HG03095 (cell line): ENCODE data around the gene CAMTA2.

Experiments
- ATAC-seq: cut with Tn5 transposase; IDR thresholded peaks from one replicate; pipeline ENCODE4 v1.9.1; 2021; ENCODE audit warnings: moderate library complexity; ENCODE audit not compliant: unreplicated experiment

Gene CAMTA2

GRCh38 chr17:5002121-5002788, 14.8 kb upstream of the CAMTA2 start:
- ATAC-seq, result no peak

DNA sequence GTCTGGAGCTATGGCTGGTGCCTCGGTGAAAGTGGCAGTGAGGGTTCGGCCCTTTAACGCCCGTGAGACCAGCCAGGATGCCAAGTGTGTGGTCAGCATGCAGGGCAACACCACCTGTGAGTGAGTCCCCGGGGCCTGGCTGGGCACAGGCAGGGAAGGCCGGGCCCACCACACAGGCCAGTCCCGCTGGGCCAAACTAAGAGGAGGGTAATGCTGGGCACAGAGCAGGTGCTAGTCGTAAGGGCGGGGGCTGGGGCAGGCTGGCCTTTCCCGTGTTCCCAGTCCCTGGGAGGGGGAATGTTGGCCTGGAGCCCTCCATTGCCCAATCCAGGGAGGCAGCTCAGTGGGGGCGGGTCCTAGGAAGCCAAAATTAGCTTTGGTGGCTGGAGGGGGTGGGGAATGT, 12.8 kb upstream of the CAMTA2 start:
- no peak for ATAC-seq

DNA sequence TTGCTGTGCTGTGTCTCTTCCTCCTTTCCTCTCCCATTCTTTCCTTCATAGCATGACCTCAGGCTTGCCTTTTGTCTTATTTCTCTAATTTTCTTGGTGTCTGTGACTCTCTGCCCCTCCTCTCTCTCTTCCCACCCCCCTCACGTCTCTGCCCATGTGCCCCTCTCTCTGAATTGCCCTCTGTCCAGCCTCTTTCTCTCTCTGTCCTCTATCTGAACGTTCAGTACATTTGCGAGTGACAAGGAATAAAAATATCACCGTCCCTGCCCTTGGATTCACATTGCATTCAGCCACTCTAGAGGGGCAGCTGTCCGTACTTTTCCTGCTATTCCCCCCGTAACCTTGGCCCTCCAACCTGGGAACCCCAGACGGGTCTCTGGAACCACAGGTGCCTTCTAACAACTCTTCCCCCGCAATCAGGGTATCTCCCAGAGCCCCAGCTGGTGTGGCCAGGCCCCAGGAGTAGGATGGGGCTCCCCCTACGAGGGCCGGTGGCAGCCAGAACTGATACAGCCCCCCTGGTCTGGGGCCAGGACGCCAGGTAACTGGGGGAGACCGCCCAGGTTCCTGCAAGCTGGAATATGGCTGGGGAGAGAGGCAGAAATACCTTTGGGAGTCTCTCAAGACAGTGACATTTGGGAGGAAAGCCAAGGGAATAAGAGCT, 12.1 kb upstream of the CAMTA2 start:
- no peak for ATAC-seq

GRCh38 chr17:4998732-4999429, 11.4 kb upstream of the CAMTA2 start:
- ATAC-seq, result no peak

DNA sequence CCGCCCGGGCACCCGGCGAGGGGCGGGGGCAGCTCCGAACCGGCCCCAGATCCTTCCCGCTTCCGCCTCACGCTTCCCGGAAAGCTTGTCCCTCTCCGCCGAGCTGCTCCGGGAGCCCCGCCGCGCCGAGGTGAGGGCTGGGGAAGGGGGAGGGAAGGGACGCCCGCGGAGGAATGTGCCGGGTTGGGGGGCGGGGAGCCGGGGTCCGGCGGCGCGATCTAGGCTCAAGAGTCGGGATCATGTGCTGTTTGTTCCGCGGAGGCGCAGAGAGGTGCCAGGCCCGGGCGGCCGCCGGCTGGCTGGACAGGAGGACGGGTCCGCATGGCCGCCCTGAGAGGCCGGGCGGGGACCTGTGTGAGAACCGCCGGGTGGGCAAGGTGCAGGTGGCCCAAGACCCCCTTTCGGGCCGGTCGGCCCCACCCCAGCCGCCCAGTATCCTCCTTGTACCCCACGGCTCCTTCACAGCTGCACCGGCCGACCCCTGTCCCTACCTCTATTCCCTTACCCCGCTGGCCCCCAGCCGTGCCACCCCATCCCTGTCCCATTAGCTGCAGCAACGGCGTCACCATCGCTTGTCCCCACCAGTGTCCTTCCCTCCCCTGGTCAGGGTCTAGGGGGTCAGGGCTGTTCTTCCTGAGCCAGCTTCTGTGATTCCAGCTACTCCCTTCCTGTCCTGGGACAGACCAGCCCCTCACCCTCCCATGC, 10.7 kb upstream of the CAMTA2 start:
- ATAC-seq, result peak; percentile 6

GRCh38 chr17:4997302-4998026, 10.0 kb upstream of the CAMTA2 start, which contains the start of the genes INCA1 and KIF1C:
Gene INCA1 (minus strand): TSS chr17:4997522. CDS start chr17:4994437, 3,085 bp downstream.
Gene KIF1C (plus strand): TSS chr17:4997950. CDS start chr17:5000247, 2,297 bp downstream.
- ATAC-seq, result peak; percentile 66

GRCh38 chr17:4994081-4994595, 6.7 kb upstream of the CAMTA2 start:
- ATAC-seq, result no peak

DNA sequence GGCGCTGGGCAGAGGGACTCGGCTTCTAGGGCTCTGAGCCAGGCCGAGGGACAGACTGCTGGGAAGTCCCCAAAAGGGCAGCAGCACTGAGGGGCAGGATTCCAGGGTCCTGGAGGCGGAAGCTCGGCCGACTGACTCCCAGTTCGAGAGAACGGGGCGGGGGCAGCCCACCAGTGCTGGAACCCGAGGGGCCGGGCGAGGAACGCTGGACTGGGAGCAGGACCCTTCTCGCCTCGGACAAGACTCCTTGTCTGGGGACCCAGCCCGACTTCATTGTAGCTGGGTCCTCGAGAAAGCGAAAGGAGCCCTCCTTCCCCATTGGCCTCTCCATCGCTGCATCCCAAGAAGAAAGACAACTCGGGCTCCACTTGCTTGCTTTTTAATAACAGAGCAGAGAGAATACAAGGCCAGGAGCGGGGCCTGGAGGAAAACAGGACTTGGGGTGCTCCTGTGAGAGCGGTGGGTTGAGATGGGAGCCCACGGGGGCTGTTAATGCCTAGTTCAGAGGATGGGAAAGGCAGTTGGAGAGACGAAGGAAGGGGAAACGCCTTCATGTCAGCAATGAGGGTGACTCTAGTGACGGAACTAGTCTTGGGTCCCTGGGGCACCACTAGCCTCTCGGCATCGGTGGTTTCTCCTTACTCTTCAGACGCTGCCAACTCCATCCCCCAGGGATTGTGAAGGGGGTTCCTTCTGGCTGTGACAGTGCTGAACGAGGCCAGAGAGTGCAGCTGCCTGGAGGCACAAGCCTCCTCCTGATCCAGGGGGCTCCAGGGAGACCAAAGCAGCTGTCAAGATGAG, 492 bp upstream of the CAMTA2 start:
- ATAC-seq, result no peak

- no peak for ATAC-seq
Measured at GRCh38 chr17:4986403-4986802, 1.1 kb downstream of the CAMTA2 start.

DNA sequence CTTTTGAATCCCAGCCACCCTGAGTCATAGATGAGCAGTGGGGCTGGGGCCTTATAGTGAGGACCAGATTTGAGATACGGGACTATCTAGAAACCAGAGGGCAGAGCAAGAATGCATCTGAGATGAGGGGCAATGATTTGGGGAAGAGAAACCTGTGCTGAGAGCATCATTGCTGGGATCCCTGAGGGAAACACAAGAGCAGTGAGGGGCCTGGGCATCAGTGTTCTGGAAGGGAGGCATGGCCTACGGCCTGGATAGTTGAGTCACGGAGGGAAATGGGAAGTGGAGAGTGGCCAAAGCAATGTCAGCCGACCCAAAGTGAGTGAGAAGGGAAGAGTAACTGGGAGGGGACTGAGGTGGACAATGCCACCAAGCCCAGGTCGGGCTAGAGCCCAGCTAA, 5.2 kb downstream of the CAMTA2 start:
- ATAC-seq, result no peak

- no peak for ATAC-seq
Measured at GRCh38 chr17:4980644-4981216, 6.7 kb downstream of the CAMTA2 start.

DNA sequence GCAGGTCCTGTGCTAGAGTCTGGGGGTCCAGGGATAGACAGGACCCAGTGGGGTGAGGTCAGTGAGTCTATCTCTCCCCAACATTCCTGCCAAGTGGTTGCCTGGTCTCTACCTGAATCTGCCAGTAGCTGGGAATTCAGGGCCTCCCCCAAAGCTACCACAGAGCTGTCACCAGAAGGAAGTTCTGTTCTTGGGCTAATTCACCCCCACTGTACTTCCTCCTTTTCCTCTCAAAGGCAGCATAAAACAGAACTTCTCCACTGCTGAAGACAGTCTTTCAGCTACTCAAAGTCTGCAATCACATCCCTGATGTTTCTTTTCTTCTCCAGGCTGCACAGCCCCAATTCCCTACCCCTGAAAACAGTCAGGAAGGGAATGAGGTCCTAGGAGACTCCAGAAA, 8.7 kb downstream of the CAMTA2 start:
- no peak for ATAC-seq

- no peak for ATAC-seq
Measured at GRCh38 chr17:4974115-4974670, 13.3 kb downstream of the CAMTA2 start.

DNA sequence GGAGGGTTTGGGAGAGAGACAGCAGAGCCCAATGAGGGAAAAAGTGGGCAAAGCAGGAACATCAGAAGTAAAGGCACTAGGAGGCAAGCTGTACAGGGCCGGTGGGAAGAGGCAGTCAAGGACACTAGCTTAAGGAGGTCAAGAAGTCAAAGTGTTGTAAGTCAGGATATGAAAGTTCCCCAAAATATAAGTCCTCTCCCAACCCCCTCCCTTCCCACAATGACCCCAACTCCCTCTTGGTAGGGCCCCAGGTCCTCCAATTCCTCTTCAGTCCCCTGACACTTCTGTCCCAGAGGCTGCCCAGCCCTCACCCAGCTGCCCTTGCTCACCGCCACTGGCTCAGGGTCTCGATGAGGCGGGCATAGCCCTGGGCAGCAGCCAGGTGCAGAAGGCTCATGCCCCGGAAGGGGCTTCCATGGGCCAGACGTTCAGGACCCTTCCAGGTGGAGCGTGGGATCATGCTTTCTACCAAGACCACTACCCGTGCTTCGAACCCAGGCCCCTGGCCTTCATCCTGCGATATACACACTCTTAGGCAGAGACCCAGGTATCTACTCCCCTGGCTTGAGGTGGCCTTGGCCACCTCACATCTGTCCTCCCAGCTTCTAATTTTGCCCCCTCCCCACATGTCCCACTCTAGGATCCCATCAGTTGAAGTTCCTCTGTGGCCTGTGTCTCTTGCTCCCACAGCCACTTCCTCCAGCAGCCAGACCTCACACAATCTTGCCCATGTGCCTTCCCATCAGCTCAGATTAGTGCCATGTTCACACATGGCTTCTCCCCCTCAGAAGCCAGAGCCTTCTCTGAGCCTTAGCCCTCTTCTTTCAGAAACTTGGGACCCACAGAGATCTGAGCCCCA, 14.0 kb downstream of the CAMTA2 start:
- no peak for ATAC-seq

DNA sequence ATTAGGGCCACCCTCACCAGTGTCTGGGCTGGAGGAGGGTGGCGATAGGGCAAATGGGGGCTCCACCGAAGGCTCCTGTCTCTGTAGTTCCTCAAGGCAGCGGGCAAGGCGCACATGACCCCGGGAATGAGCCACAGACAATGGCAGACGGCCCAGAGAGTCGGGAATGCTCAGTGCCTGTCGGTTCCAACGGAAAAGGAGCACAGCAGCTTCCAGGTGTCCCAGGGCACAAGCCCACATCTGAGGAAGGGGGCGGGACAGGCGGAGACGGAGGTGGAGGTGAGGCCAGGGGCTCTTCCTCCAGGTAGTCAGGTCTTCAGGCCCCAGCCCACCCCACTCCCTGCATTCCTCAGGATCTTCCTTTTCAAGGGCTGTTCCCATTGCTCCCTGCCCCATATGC, 14.7 kb downstream of the CAMTA2 start:
- no peak for ATAC-seq

- no peak for ATAC-seq
Measured at GRCh38 chr17:4972322-4972721, 15.2 kb downstream of the CAMTA2 start.

DNA sequence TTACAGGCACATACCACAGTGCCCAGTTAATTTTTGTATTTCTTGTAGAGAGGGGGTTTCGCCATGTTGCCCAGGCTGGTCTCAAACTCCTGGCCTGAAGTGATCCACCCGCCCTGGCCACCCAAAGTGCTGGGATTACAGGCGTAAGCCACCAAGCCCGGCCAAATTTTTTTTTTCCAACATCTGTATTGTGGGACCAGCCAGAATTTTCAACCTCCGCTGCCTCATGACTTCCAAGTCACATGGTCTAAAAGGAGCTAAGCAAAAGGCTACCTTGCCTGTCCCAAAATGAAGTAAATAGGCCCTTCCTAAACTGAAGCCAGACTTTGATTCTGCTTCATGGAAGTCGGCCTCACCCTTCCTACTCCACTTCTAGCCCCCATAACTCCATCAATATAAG, 15.6 kb downstream of the CAMTA2 start:
- no peak for ATAC-seq

- ATAC-seq, result no peak
Measured at GRCh38 chr17:4970273-4970672, 17.2 kb downstream of the CAMTA2 start.
